ENCODE measurements around the gene GTPBP2.
A peak's percentile ranks its signal among the peaks of the same experiment; 100 is the strongest.
"Not testable (repeated sequence)": the region's sequence is repeated elsewhere in the genome, so short reads cannot be mapped to it uniquely, and the experiment has no call there.

Gene GTPBP2

GRCh38 chr6:43629104-43629504, at the start of gene GTPBP2:
GTPBP2 (minus strand) TSS chr6:43629264; CDS start chr6:43629162, 102 bp downstream.
- DNase-seq (ENCODE audit: low read depth in 2 of 2, low spot score in 1 of 2): peak; percentile 89 to 94

- no peak for DNase-seq (ENCODE audit: low read depth in 2 of 2, low spot score in 1 of 2)
Measured at GRCh38 chr6:43678341-43678740, 49.3 kb upstream of the GTPBP2 start.

GRCh38 chr6:43677759-43678158, 48.7 kb upstream of the GTPBP2 start:
- DNase-seq (ENCODE audit: low read depth in 2 of 2, low spot score in 1 of 2): no peak

- DNase-seq (ENCODE audit: low read depth in 2 of 2, low spot score in 1 of 2): no peak
Measured at GRCh38 chr6:43676962-43677606, 48.0 kb upstream of the GTPBP2 start.

GRCh38 chr6:43674921-43675320, 45.9 kb upstream of the GTPBP2 start:
- DNase-seq (ENCODE audit: low read depth in 2 of 2, low spot score in 1 of 2): no peak

- DNase-seq (ENCODE audit: low read depth in 2 of 2, low spot score in 1 of 2): no peak
Measured at GRCh38 chr6:43674291-43674690, 45.2 kb upstream of the GTPBP2 start.

GRCh38 chr6:43673444-43674084, 44.5 kb upstream of the GTPBP2 start:
- no peak for DNase-seq (ENCODE audit: low read depth in 2 of 2, low spot score in 1 of 2)

GRCh38 chr6:43671801-43672690, 43.0 kb upstream of the GTPBP2 start:
- no peak for DNase-seq (ENCODE audit: low read depth in 2 of 2, low spot score in 1 of 2)

- no peak for DNase-seq (ENCODE audit: low read depth in 2 of 2, low spot score in 1 of 2)
Measured at GRCh38 chr6:43671011-43671800, 42.1 kb upstream of the GTPBP2 start.

GRCh38 chr6:43670623-43670986, 41.5 kb upstream of the GTPBP2 start:
- DNase-seq (ENCODE audit: low read depth in 2 of 2, low spot score in 1 of 2): no peak

- DNase-seq (ENCODE audit: low read depth in 2 of 2, low spot score in 1 of 2): no peak
Measured at GRCh38 chr6:43669922-43670622, 41.0 kb upstream of the GTPBP2 start.

GRCh38 chr6:43669050-43669921, 40.2 kb upstream of the GTPBP2 start:
- no peak for DNase-seq (ENCODE audit: low read depth in 2 of 2, low spot score in 1 of 2)

- peak in 1 of 2 donors; percentile 10 for DNase-seq (ENCODE audit: low read depth in 2 of 2, low spot score in 1 of 2)
Measured at GRCh38 chr6:43668151-43669028, 39.3 kb upstream of the GTPBP2 start.

- peak; percentile 25 to 71 for DNase-seq (ENCODE audit: low read depth in 2 of 2, low spot score in 1 of 2)
Measured at GRCh38 chr6:43667245-43668150, 38.4 kb upstream of the GTPBP2 start.

GRCh38 chr6:43666196-43666920, 37.3 kb upstream of the GTPBP2 start:
- no peak for DNase-seq (ENCODE audit: low read depth in 2 of 2, low spot score in 1 of 2)

- no peak for DNase-seq (ENCODE audit: low read depth in 2 of 2, low spot score in 1 of 2)
Measured at GRCh38 chr6:43665376-43665775, 36.3 kb upstream of the GTPBP2 start.

- DNase-seq (ENCODE audit: low read depth in 2 of 2, low spot score in 1 of 2): not testable (repeated sequence)
Measured at GRCh38 chr6:43662948-43663347, 33.9 kb upstream of the GTPBP2 start.
